Type B pancreatic cell (in vitro differentiated cells): ENCODE measurements around the gene SESTD1. TPM values are rescaled to one million over a fixed set of nuclear protein-coding genes. Genes with fewer than 3 reads are reported as not detected.
"Not testable (repeated sequence)": the region's sequence is repeated elsewhere in the genome, so short reads cannot be mapped to it uniquely, and the experiment has no call there.

ENCODE experiments used
- DNase-seq: peaks from one replicate; pipeline ENCODE4 v3.0.0; 2021; ENCODE audit warnings: mixed read lengths; ENCODE audit not compliant: unreplicated experiment; ENCODE audit errors: extremely low spot score
- H3K27ac Mint-ChIP-seq: 2 replicates; pipeline ENCODE4 v1.8.0; 2021; ENCODE audit warnings: mild to moderate bottlenecking, mixed read lengths
- H3K27me3 Mint-ChIP-seq: 2 replicates; pipeline ENCODE4 v1.8.0; 2021; ENCODE audit warnings: mixed read lengths
- H3K36me3 Mint-ChIP-seq: 2 replicates; pipeline ENCODE4 v1.8.0; 2021; ENCODE audit warnings: mixed read lengths
- H3K4me1 Mint-ChIP-seq: one replicate; pipeline ENCODE4 v1.8.0; 2021; ENCODE audit warnings: mixed read lengths; ENCODE audit not compliant: unreplicated experiment
- H3K4me3 Mint-ChIP-seq: 2 replicates; pipeline ENCODE4 v1.8.0; 2021; ENCODE audit warnings: mild to moderate bottlenecking, mixed read lengths
- H3K9me3 Mint-ChIP-seq: 2 replicates; pipeline ENCODE4 v1.8.0; 2021; ENCODE audit warnings: mixed read lengths
- total RNA-seq: library from RNA; stranded (reverse); gene quantifications from 2 replicates; pipeline ENCODE4 v1.2.1, GENCODE V29; 2021; ENCODE audit warnings: low replicate concordance
- TF ChIP-seq, protein P1 (sequence below): fragments of 200-600 bp; sonication (generic); conservative IDR thresholded peaks from 2 replicates; pipeline ENCODE4 v1.5.0; 2021; ENCODE audit warnings: antibody characterized with exemption, mild to moderate bottlenecking

Gene SESTD1
- total RNA-seq, 1 donor from 2014 or later = 75.9 TPM

DNA sequence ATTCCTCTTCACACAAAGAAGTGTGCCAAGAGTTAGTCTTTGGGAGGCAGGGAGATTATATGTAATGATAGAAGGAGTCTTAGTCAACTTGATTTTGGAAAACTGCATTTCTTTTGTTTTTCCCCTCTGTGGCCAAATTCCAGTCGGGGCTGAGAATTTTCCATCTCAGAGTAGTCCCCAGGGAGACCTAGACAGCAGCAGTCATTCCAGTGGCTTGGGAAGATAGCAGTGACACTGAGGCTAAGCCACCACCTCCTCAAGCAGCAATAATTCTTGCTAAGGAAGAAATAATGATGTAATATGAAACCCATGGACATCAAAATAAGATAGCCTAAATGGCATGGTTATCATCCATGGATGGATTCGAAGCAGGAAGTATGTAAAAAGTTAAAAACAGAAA lies 193.7 kb downstream of the SESTD1 start:
- Mint-ChIP-seq H3K4me1 (no peaks in the 10 kb centered on the region), H3K27ac (no peak overlapping the region), H3K36me3 (no peaks in the 10 kb centered on the region), H3K27me3 (no peaks in the 10 kb centered on the region), H3K4me3 (no peak overlapping the region), H3K9me3 (no peaks in the 10 kb centered on the region)
- TF ChIP-seq, protein P1, sequence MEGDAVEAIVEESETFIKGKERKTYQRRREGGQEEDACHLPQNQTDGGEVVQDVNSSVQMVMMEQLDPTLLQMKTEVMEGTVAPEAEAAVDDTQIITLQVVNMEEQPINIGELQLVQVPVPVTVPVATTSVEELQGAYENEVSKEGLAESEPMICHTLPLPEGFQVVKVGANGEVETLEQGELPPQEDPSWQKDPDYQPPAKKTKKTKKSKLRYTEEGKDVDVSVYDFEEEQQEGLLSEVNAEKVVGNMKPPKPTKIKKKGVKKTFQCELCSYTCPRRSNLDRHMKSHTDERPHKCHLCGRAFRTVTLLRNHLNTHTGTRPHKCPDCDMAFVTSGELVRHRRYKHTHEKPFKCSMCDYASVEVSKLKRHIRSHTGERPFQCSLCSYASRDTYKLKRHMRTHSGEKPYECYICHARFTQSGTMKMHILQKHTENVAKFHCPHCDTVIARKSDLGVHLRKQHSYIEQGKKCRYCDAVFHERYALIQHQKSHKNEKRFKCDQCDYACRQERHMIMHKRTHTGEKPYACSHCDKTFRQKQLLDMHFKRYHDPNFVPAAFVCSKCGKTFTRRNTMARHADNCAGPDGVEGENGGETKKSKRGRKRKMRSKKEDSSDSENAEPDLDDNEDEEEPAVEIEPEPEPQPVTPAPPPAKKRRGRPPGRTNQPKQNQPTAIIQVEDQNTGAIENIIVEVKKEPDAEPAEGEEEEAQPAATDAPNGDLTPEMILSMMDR = no peak
- no peak for DNase-seq

DNA sequence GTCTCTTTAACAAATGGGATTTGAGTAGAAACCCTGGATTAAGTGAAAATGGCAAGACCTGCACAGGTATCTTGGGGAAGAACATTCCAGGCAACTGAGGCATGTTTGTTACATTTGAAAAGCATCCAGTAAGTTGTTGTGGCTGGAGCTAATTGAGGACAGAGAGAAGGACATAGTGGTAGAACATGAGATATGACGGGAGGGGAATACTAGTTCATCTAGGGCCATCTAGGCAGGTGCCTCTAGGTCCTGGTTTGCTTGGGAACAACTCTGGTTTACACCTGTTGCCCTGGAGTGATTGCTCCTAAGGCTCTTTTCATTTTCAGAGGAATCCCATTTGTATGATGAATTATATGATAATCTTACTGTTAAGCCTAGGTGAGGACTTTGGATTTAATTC lies 194.9 kb downstream of the SESTD1 start:
- DNase-seq = no peak
- H3K27ac Mint-ChIP-seq = no peak overlapping the region
- H3K4me3 Mint-ChIP-seq = no peak overlapping the region
- no peaks in the 10 kb centered on the region for H3K9me3 Mint-ChIP-seq
- no peaks in the 10 kb centered on the region for H3K27me3 Mint-ChIP-seq
- TF ChIP-seq, protein P1 = no peak
- no peaks in the 10 kb centered on the region for H3K36me3 Mint-ChIP-seq
- no peaks in the 10 kb centered on the region for H3K4me1 Mint-ChIP-seq

DNA sequence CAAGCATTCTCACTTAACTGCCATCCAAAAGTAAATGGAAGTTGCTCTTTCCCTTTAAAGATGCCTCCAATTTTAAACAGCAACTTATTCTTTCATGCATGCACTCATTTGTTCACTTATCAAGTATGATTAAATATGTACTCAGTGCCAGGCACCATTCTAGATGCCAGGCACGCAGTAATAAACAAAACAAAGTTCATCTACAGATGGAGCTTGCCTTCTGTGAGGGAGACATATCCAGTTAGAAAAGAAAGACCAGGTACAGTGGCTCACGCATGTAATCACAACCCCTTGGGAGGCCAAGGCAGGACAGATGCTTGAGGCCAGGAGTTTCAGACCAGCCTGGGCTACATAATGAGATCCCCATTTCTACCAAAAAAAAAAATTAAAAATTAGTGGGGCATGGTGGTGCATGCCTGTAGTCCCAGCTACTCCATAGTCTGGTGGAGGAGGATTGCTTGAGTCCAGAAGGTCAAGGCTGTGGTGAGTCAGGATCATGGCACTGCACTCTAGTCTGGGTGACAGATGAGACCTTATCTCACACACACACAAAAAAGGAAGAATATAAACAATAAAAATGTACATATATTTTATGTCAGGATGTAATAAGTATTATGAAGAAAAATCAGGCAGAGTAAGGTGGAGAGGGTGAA lies 195.5 kb downstream of the SESTD1 start:
- no peaks in the 10 kb centered on the region for H3K9me3 Mint-ChIP-seq
- H3K4me1 Mint-ChIP-seq = no peaks in the 10 kb centered on the region
- no peak overlapping the region for H3K4me3 Mint-ChIP-seq
- no peak overlapping the region for H3K27ac Mint-ChIP-seq
- H3K27me3 Mint-ChIP-seq = no peaks in the 10 kb centered on the region
- no peaks in the 10 kb centered on the region for H3K36me3 Mint-ChIP-seq
- no peak for DNase-seq
- TF ChIP-seq, protein P1 = no peak

DNA sequence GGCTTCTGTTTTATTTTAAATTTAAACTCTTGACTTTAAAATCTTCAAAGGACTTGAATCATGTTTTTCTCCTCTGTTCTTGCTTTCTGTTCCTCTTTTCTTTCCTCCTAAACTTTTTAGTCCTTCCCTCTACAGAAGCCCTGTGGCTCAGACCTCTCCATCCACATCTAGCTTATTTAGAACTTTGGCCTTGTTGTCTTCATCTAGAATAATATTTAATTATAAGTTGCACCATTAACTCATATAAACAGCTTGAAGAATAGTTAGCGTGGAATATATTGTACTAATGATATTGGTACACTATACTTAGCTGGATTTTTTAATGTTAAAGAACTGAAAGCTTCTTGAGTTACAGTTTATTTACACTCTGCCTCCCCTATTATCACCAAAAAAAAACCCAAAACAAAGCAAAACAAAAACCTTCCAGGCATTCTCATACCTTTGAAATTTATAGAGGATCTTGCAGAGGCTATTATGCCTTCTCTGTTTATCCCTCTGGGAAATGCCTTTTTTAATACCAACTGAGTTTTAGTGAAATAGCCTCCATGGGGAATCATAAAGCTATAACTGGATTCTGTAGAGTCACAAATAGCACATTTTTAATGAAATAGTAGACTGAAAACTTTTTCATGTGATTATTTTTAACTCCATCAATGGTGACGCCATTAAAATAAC lies 205.5 kb downstream of the SESTD1 start:
- H3K9me3 Mint-ChIP-seq = no peaks in the 10 kb centered on the region
- peak overlapping the region; percentile 74 for H3K27ac Mint-ChIP-seq

DNA sequence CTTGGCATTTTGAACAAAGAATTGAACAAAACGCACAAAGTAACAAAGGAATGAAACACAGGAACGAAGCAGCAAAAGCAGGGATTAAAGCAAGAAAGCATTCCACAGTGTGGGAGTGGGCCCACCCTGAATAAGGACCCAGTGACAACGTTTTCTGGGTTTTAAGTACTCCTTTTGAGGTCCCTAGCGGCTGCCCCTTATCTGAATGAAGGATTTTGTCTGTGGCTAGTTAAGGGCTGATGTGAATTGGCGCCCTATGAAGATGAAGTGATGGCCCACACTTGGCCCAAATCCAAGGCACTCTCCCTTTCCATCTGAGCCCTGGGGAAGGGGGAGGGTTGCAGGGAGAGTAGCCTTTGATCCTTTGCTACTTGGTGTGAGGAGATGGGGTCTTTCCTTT lies 206.9 kb downstream of the SESTD1 start:
- no peak for DNase-seq
- Mint-ChIP-seq H3K27me3 (no peaks in the 10 kb centered on the region), H3K9me3 (no peaks in the 10 kb centered on the region), H3K36me3 (no peaks in the 10 kb centered on the region), H3K4me3 (no peak overlapping the region), H3K4me1 (peaks cover 20% of the 10 kb centered on the region), H3K27ac (peak overlapping the region; percentile 74)
- TF ChIP-seq, protein P1 = no peak

More for the DNA sequence above, 205.5 kb downstream of the SESTD1 start:
- H3K4me1 Mint-ChIP-seq = peaks cover 20% of the 10 kb centered on the region
- no peaks in the 10 kb centered on the region for H3K36me3 Mint-ChIP-seq
- no peaks in the 10 kb centered on the region for H3K27me3 Mint-ChIP-seq
- TF ChIP-seq, protein P1 = no peak
- H3K4me3 Mint-ChIP-seq = no peak overlapping the region
- DNase-seq = no peak

DNA sequence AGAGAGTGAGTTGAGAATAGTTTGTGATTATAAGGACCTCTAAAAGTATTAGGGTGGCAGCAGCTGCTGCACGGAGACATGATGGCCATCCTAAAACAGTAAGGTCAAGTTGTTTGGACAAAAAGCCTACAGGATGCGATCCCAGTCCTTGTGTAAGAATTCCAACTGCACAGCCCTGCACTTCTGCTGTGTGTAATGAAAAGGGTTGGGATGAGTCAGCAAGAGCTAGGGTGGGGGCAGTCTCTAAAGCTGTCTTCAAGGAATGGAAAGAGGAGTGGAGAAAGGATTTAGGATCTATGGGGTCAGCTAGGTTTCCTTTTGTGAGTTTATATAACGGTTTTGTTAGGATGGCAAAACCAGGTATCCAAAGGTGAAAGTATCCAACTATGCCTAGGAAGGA lies 211.1 kb downstream of the SESTD1 start:
- not testable (repeated sequence) for DNase-seq, H3K36me3 Mint-ChIP-seq, H3K4me3 Mint-ChIP-seq, H3K9me3 Mint-ChIP-seq, H3K27me3 Mint-ChIP-seq, H3K27ac Mint-ChIP-seq
- H3K4me1 Mint-ChIP-seq = peaks cover 27% of the 10 kb centered on the region
